GM12873 (cell line): ENCODE measurements around the gene FKBP15.

Experiments
- TF ChIP-seq, protein P1 (sequence below): IDR thresholded peaks from 2 replicates; pipeline ENCODE4 v1.5.1; 2012; ENCODE audit warnings: low read depth, mild to moderate bottlenecking, moderate library complexity, low read length, control low read depth; ENCODE audit not compliant: insufficient read depth; ENCODE audit errors: missing control alignments

Gene FKBP15

DNA sequence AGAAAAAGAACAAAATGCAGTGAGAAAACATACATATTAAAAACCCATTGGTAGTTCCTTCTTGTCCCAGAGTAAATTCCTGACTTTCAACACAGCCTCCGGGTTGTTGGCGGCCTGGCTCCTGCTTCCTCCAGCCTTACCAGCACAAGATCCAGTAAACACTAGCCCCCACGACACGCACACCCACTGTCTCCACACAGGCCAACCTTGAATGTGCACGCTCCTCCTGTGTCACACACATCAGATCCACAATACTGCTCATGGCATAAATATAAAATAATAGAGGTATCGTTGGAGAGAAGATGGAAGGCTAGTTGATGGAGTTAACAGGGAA lies 72.7 kb downstream of the FKBP15 start:
- TF ChIP-seq, protein P1, sequence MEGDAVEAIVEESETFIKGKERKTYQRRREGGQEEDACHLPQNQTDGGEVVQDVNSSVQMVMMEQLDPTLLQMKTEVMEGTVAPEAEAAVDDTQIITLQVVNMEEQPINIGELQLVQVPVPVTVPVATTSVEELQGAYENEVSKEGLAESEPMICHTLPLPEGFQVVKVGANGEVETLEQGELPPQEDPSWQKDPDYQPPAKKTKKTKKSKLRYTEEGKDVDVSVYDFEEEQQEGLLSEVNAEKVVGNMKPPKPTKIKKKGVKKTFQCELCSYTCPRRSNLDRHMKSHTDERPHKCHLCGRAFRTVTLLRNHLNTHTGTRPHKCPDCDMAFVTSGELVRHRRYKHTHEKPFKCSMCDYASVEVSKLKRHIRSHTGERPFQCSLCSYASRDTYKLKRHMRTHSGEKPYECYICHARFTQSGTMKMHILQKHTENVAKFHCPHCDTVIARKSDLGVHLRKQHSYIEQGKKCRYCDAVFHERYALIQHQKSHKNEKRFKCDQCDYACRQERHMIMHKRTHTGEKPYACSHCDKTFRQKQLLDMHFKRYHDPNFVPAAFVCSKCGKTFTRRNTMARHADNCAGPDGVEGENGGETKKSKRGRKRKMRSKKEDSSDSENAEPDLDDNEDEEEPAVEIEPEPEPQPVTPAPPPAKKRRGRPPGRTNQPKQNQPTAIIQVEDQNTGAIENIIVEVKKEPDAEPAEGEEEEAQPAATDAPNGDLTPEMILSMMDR = no peak

GRCh38 chr9:113143432-113144227 lies 77.4 kb downstream of the FKBP15 start:
- TF ChIP-seq, protein P1 = no peak

DNA sequence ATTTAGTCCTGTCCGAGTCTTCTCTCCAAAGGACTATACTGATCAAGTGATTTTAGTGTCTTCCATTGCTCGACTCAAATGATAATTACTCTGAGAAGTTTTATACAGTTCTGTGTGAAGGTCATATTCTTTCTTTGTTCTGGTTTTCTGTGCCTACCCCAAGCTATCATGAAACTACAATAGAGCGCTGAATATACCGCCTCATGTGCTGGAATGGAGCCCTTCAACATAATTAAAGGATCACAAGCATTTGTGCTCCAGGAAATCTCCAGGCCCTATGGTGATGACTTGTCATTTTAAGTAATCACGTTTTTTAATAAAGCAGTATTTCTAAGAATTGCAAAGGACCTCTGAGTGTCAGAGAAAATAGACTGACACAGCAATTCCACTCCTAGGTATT lies 81.1 kb downstream of the FKBP15 start:
- TF ChIP-seq, protein P1 = no peak

- TF ChIP-seq, protein P1 = no peak
These were observed 81.8 kb downstream of the FKBP15 start for GRCh38 chr9:113139225-113139829.

- TF ChIP-seq, protein P1 = no peak
These were observed 82.3 kb downstream of the FKBP15 start for GRCh38 chr9:113138760-113139159.

DNA sequence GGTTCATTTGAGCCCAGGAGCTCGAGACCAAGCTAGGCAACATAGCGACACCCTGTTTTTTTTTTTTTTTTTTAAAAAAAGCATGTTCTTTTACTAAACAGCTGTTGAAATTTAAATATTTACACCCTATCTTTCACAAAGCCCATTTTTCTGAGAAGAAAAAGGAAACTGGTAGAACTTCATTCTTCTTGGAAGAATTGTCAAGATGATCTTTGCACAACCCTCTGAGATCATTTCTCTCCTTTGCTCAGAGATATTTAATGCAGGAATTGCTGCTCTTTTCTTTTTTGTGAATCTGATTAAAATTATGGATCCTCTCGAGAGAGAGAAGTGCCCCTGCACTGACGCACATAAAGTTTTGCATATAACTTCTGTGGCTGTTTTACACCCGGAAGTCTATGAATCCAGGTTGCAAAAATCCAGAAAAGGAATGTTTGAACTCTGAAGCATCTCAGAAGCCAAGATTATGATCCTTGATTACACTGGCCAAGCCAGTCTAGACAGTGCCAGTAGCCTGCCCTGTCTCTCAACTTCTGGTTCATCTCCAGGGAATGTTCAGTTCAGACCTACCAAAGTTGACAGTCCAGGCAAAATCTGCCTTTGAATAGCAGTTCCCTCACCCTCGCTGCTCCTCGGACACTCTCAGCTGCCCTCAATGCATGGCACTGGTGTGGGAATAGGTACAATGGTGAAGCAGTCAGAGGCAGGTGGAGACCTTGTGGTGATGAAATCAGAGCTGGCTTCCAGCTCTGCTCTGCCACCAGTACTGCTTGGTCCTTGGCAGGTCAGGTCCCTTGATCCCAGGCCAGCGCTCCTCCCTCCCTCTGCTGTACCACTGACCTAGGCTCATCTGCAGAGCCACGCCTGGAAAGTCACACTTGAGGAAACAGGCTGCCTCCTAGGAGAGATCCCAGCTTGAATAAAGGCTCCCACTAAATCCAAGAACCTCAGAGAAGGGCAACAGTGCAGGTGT lies 83.6 kb downstream of the FKBP15 start:
- TF ChIP-seq, protein P1 = no peak

- TF ChIP-seq, protein P1 = no peak
These were observed 89.4 kb downstream of the FKBP15 start for GRCh38 chr9:113131689-113132151.
